Osteocyte (in vitro differentiated cells): ENCODE data around the gene GATAD2B. TPM values are rescaled to one million over a fixed set of nuclear protein-coding genes. Genes with fewer than 3 reads are reported as not detected.

Source experiments
- DNase-seq: peaks from one replicate; pipeline ENCODE4 v3.0.0; 2021; ENCODE audit warnings: mixed read lengths; ENCODE audit not compliant: unreplicated experiment; ENCODE audit errors: extremely low spot score
- H3K27ac Mint-ChIP-seq: one replicate; pipeline ENCODE4 v1.8.0; 2021; ENCODE audit warnings: mild to moderate bottlenecking, mixed read lengths; ENCODE audit not compliant: unreplicated experiment
- H3K27me3 Mint-ChIP-seq: one replicate; pipeline ENCODE4 v1.8.0; 2021; ENCODE audit warnings: mixed read lengths; ENCODE audit not compliant: unreplicated experiment
- H3K36me3 Mint-ChIP-seq: one replicate; pipeline ENCODE4 v1.8.0; 2021; ENCODE audit warnings: mixed read lengths; ENCODE audit not compliant: unreplicated experiment
- H3K4me1 Mint-ChIP-seq: one replicate; pipeline ENCODE4 v1.8.0; 2021; ENCODE audit warnings: mixed read lengths; ENCODE audit not compliant: unreplicated experiment
- H3K4me3 Mint-ChIP-seq: one replicate; pipeline ENCODE4 v1.8.0; 2021; ENCODE audit warnings: mild to moderate bottlenecking, moderate library complexity, mixed read lengths; ENCODE audit not compliant: unreplicated experiment
- H3K9me3 Mint-ChIP-seq: one replicate; pipeline ENCODE4 v1.8.0; 2021; ENCODE audit warnings: mixed read lengths; ENCODE audit not compliant: unreplicated experiment
- CTCF ChIP-seq: fragments of 200-600 bp; sonication (generic); IDR thresholded peaks from 2 replicates; pipeline ENCODE4 v1.5.0; 2021; ENCODE audit warnings: antibody characterized with exemption, mild to moderate bottlenecking, moderate library complexity
- total RNA-seq: library from RNA; stranded (reverse); gene quantifications from 2 replicates; pipeline ENCODE4 v1.2.1, GENCODE V29; 2021

Gene GATAD2B
- total RNA-seq, 1 donor from 2014 or later = 66.7 TPM

- Mint-ChIP-seq H3K4me3 (no peak overlapping the region), H3K4me1 (peaks cover 9% of the 10 kb centered on the region), H3K36me3 (peaks cover 8% of the 10 kb centered on the region), H3K9me3 (no peaks in the 10 kb centered on the region), H3K27me3 (no peaks in the 10 kb centered on the region), H3K27ac (no peak overlapping the region)
- no peak for TF ChIP-seq CTCF
- DNase-seq = no peak
These were observed 121.6 kb downstream of the GATAD2B start for GRCh38 chr1:153801028-153801625.

GRCh38 chr1:153800516-153800915, 122.3 kb downstream of the GATAD2B start:
- no peak for DNase-seq
- Mint-ChIP-seq H3K4me3 (no peak overlapping the region), H3K27ac (no peak overlapping the region), H3K36me3 (peaks cover 8% of the 10 kb centered on the region), H3K27me3 (no peaks in the 10 kb centered on the region), H3K9me3 (no peaks in the 10 kb centered on the region), H3K4me1 (peaks cover 8% of the 10 kb centered on the region)
- TF ChIP-seq CTCF = no peak

- peaks cover 6% of the 10 kb centered on the region for H3K4me1 Mint-ChIP-seq
- no peak overlapping the region for H3K27ac Mint-ChIP-seq
- DNase-seq = no peak
- no peaks in the 10 kb centered on the region for H3K27me3 Mint-ChIP-seq
- no peaks in the 10 kb centered on the region for H3K9me3 Mint-ChIP-seq
- peaks cover 8% of the 10 kb centered on the region for H3K36me3 Mint-ChIP-seq
- no peak for TF ChIP-seq CTCF
- H3K4me3 Mint-ChIP-seq = no peak overlapping the region
These were observed 123.0 kb downstream of the GATAD2B start for GRCh38 chr1:153799566-153800465.

GRCh38 chr1:153799016-153799415, 123.8 kb downstream of the GATAD2B start:
- Mint-ChIP-seq H3K4me3 (no peak overlapping the region), H3K4me1 (peaks cover 8% of the 10 kb centered on the region), H3K27ac (peak overlapping the region; percentile 3), H3K27me3 (no peaks in the 10 kb centered on the region), H3K36me3 (peaks cover 8% of the 10 kb centered on the region), H3K9me3 (no peaks in the 10 kb centered on the region)
- no peak for DNase-seq
- TF ChIP-seq CTCF = no peak

GRCh38 chr1:153798468-153798780, 124.3 kb downstream of the GATAD2B start:
- no peaks in the 10 kb centered on the region for H3K27me3 Mint-ChIP-seq

More at GRCh38 chr1:153798468-153798780, 124.3 kb downstream of the GATAD2B start:
- H3K9me3 Mint-ChIP-seq = no peaks in the 10 kb centered on the region
- TF ChIP-seq CTCF = no peak
- H3K4me1 Mint-ChIP-seq = peaks cover 5% of the 10 kb centered on the region
- DNase-seq = no peak
- no peak overlapping the region for H3K4me3 Mint-ChIP-seq
- H3K27ac Mint-ChIP-seq = peak overlapping the region; percentile 3
- H3K36me3 Mint-ChIP-seq = peaks cover 3% of the 10 kb centered on the region
